Panc1 (cell line): ENCODE results near the gene DLGAP4. TPM values are rescaled to one million over a fixed set of nuclear protein-coding genes. Genes with fewer than 3 reads are reported as not detected.

Experiments
- ATAC-seq: fragments of 200-7000 bp; cut with Tn5 transposase; 2 replicates; pipeline ENCODE4 v1.9.1; 2020; ENCODE audit warnings: mild to moderate bottlenecking, moderate library complexity
- BruUV-seq: library from RNA; stranded (reverse); fragments of 400-500 nt; replicated peaks from 2 replicates; lab custom pipeline; 2021; lab: Mats Ljungman, UMichigan
- CTCF ChIA-PET: fragments of 300-600 bp; sonication (Branson Sonifier 250); formaldehyde crosslinking; loops from one replicate; lab custom pipeline; 2022; ENCODE audit warnings: antibody characterized with exemption; lab: Charles Lee
- POLR2A ChIA-PET: fragments of 300-600 bp; sonication (Branson Sonifier 250); formaldehyde crosslinking; loops from one replicate; lab custom pipeline; 2022; ENCODE audit warnings: antibody characterized with exemption; lab: Charles Lee
- DNase-seq: peaks from one replicate; pipeline ENCODE4 v3.0.0-alpha.2; 2010; ENCODE audit warnings: low read depth, low spot score
- H3K27ac ChIP-seq: 2 replicates; pipeline ENCODE4 v1.5.1; 2011; ENCODE audit warnings: mild to moderate bottlenecking, low read length, inconsistent platforms
- H3K27me3 ChIP-seq: fragments of 200-500 bp; sonication (Bioruptor generic); 2 replicates; pipeline ENCODE4 v1.6.0; 2014; ENCODE audit warnings: low read length, inconsistent platforms; ENCODE audit not compliant: control insufficient read depth, insufficient read depth
- H3K36me3 ChIP-seq: fragments of 200-500 bp; sonication (Bioruptor generic); 2 replicates; pipeline ENCODE4 v1.5.1; 2014; ENCODE audit warnings: inconsistent platforms, mild to moderate bottlenecking, low read length, moderate library complexity; ENCODE audit not compliant: control insufficient read depth, insufficient read depth
- H3K4me1 ChIP-seq: 2 replicates; pipeline ENCODE4 v1.5.1; 2011; ENCODE audit warnings: inconsistent platforms, mild to moderate bottlenecking, low read length, moderate library complexity; ENCODE audit not compliant: control insufficient read depth, insufficient read depth
- H3K4me3 ChIP-seq, 2 experiments: 2 replicates each; pipeline ENCODE4 v1.5.1; 2011 to 2012; ENCODE audit warnings: low read depth in 2 of 2, low read length in 2 of 2, mild to moderate bottlenecking in 2 of 2, inconsistent platforms in 1 of 2, moderate library complexity in 1 of 2
- H3K9me3 ChIP-seq: fragments of 200-500 bp; sonication (Bioruptor generic); 2 replicates; pipeline ENCODE4 v1.5.1; 2014; ENCODE audit warnings: low read depth, mild to moderate bottlenecking, inconsistent platforms, low read length, moderate library complexity; ENCODE audit not compliant: control insufficient read depth, insufficient read depth
- POLR2AphosphoS5 ChIP-seq: IDR thresholded peaks from 2 replicates; pipeline ENCODE4 v1.6.1; 2012; ENCODE audit warnings: mild to moderate bottlenecking, low read depth, low read length, moderate library complexity
- SIN3A ChIP-seq: IDR thresholded peaks from 2 replicates; pipeline ENCODE4 v1.6.1; 2012; ENCODE audit warnings: low read depth, mild to moderate bottlenecking, low read length, moderate library complexity, borderline replicate concordance; ENCODE audit not compliant: insufficient read depth
- TCF7L2 ChIP-seq: IDR thresholded peaks from 2 replicates; pipeline ENCODE4 v1.6.1; 2011; ENCODE audit warnings: mild to moderate bottlenecking, low read depth, low read length, inconsistent platforms
- in situ Hi-C: cut with HindIII; loops from 2 replicates; pipeline ENCODE4 v1.10.0; 2016; ENCODE audit warnings: low sequenced_read_pairs, low pct_unique_long_range_greater_than_20kb
- intact Hi-C: fragments of 100-400 bp; cut with micrococcal nuclease; formaldehyde crosslinking; loops from one replicate; pipeline ENCODE4 v1.10.0; 2022; ENCODE audit not compliant: unreplicated experiment
- total RNA-seq: library from RNA; stranded (reverse); gene quantifications from one replicate; pipeline ENCODE4 v1.2.1, GENCODE V29; 2021; ENCODE audit not compliant: unreplicated experiment
- TF ChIP-seq, protein P1 (sequence below): fragments of 450-650 bp; IDR thresholded peaks from 2 replicates; pipeline ENCODE4 v1.5.1; 2017; ENCODE audit warnings: mild to moderate bottlenecking
- TF ChIP-seq, protein P2 (sequence below), 2 experiments: IDR thresholded peaks; 2 replicates each; pipeline ENCODE4 v1.6.1; 2011 to 2012; ENCODE audit warnings: low read depth in 2 of 2, control low read depth in 1 of 2, low read length in 1 of 2, mild to moderate bottlenecking in 1 of 2, moderate library complexity in 1 of 2; ENCODE audit not compliant: insufficient read depth in 1 of 2

DLGAP4 gene
- total RNA-seq, 1 experiment from 2014 or later, result 52.5 TPM

DNA sequence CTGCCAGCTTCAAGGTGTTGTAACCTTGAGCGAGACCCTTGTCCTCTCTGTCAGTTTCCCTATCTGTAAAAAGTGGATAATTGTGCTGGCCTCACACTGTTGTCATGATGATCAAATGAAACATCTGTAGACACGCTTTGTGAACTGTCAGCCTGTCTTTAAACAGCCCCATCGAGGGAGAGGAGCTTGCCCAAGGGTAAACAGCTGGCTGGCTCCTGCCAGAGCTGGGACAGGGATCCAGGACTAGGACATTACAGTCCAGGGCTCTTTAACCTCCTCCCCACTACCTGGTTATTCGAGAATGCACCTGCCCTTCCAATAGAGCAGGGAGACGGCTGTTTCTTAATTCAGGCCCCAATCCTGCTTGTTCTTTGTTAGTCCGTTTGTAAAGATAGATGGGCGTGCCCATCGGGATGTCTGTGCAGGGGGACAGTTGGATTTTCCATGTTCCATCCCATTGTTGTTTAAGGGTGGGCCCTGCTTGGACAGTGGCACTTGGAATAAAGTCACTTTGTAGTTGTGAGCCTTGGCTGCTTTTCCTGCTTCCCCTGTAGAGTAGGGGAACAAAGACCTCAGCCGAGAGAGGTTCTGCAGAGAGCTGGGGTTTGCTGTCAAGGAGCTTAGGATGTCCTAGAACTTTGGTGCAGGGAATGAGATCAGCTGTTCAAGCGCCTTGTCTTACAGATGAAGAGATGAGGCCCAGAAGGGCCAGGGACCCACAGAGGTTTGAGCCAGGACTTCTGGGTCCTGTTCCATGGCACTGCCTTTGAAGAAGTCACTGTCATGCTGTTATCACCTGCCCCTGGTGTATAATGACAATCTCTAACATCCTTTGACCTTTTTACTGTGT is 157.3 kb downstream of the DLGAP4 start:
- POLR2A ChIA-PET, result interaction anchor here (1.1 kb wide), 1 partner anchor 10 kb away, joined by 4 read pairs; no protein-coding TSS in a partner anchor
- peak overlapping the region; percentile 93 to 94 for H3K4me3 ChIP-seq
- TF ChIP-seq, protein P1, sequence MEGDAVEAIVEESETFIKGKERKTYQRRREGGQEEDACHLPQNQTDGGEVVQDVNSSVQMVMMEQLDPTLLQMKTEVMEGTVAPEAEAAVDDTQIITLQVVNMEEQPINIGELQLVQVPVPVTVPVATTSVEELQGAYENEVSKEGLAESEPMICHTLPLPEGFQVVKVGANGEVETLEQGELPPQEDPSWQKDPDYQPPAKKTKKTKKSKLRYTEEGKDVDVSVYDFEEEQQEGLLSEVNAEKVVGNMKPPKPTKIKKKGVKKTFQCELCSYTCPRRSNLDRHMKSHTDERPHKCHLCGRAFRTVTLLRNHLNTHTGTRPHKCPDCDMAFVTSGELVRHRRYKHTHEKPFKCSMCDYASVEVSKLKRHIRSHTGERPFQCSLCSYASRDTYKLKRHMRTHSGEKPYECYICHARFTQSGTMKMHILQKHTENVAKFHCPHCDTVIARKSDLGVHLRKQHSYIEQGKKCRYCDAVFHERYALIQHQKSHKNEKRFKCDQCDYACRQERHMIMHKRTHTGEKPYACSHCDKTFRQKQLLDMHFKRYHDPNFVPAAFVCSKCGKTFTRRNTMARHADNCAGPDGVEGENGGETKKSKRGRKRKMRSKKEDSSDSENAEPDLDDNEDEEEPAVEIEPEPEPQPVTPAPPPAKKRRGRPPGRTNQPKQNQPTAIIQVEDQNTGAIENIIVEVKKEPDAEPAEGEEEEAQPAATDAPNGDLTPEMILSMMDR, result no peak
- TF ChIP-seq POLR2AphosphoS5 (no peak), TCF7L2 (no peak), SIN3A (no peak)
- TF ChIP-seq, protein P2, sequence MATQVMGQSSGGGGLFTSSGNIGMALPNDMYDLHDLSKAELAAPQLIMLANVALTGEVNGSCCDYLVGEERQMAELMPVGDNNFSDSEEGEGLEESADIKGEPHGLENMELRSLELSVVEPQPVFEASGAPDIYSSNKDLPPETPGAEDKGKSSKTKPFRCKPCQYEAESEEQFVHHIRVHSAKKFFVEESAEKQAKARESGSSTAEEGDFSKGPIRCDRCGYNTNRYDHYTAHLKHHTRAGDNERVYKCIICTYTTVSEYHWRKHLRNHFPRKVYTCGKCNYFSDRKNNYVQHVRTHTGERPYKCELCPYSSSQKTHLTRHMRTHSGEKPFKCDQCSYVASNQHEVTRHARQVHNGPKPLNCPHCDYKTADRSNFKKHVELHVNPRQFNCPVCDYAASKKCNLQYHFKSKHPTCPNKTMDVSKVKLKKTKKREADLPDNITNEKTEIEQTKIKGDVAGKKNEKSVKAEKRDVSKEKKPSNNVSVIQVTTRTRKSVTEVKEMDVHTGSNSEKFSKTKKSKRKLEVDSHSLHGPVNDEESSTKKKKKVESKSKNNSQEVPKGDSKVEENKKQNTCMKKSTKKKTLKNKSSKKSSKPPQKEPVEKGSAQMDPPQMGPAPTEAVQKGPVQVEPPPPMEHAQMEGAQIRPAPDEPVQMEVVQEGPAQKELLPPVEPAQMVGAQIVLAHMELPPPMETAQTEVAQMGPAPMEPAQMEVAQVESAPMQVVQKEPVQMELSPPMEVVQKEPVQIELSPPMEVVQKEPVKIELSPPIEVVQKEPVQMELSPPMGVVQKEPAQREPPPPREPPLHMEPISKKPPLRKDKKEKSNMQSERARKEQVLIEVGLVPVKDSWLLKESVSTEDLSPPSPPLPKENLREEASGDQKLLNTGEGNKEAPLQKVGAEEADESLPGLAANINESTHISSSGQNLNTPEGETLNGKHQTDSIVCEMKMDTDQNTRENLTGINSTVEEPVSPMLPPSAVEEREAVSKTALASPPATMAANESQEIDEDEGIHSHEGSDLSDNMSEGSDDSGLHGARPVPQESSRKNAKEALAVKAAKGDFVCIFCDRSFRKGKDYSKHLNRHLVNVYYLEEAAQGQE (IDR thresholded peaks at IDR 0.05; ENCODE audit: insufficient read depth in 1 of 2, low read depth in 2 of 2, low read length in 1 of 2), result no peak
- H3K4me1 ChIP-seq, result peaks cover 50% of the 10 kb centered on the region
- no peak for ATAC-seq
- no peak for DNase-seq
- H3K9me3 ChIP-seq, result no peaks in the 10 kb centered on the region
- H3K27me3 ChIP-seq, result no peaks in the 10 kb centered on the region
- H3K36me3 ChIP-seq, result no peaks in the 10 kb centered on the region
- H3K27ac ChIP-seq, result peak overlapping the region; percentile 88
- intact Hi-C loops, result no loop called here
- BruUV-seq, result TSS peak; percentile 81
- in situ Hi-C loops, result no loop called here
- CTCF ChIA-PET, result no interaction called here

DNA sequence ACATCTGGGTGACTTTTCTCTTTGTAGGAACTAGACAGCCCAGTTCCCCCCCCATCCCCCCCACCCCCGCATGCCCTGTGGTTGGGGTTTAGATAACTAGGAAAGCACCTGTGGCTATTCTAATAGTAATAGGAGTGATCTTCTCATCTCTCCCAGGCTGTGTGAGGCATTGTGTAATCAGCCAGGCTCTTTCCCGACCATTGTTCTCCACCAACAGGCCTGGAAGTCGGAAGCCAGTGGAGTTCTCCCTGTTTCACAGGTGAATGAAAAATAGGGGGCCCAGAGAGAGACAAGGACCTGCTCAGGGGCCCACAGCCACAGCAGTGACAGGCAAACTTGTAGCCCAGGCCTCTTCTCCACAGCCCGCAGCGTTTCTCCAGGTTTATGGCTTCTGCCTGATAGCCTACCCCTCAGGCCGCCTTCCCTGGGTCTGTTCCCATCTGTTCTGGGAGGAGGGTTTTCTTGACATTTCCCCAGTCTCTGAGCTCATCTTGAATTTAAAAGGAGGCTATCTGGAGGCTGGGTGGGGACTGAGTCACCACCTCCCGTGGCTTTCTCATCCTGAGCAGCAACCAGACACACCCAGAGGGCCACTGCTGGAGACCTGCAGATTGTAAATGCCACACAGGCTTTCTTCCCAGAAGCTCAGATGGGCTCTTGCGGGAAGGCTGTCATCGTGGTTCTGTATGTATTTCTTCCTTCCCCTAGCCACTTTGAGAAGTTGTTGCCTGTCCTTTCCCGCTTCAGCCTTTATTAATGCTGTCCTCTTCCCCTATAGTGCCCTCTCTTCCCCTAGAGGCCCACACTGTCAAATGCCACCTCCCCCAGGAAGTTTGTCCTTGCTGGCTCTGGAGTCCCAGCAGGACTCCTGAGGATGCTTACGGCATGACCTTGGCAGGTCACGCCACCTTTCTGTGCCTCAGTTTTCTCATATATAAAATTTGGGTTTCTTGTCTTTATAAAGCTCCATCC is 159.3 kb downstream of the DLGAP4 start:
- no peaks in the 10 kb centered on the region for H3K36me3 ChIP-seq
- H3K27me3 ChIP-seq, result no peaks in the 10 kb centered on the region
- ChIA-PET CTCF (interaction anchor here (0.7 kb wide), 1 partner anchor 289 kb away, joined by 4 read pairs; no protein-coding TSS in a partner anchor), POLR2A (interaction anchor here (0.6 kb wide), 2 partner anchors 130 to 265 kb away, joined by 3 to 4 read pairs; no protein-coding TSS in a partner anchor)
- DNase-seq (peak; percentile 63), ATAC-seq (0 out of 2 replicates have a peak, but pooled peaks have one; percentile 11)
- H3K27ac ChIP-seq, result 0 out of 2 replicates have a peak overlapping the region, but pooled peaks have one; percentile 34
- H3K9me3 ChIP-seq, result no peaks in the 10 kb centered on the region
- H3K4me3 ChIP-seq, result no peak overlapping the region
- no TSS peak for BruUV-seq
- TF ChIP-seq POLR2AphosphoS5 (no peak), SIN3A (no peak)
- intact Hi-C loops, result no loop called here
- peaks cover 57% of the 10 kb centered on the region for H3K4me1 ChIP-seq
- in situ Hi-C loops, result no loop called here
